Superior temporal gyrus (tissue), 1 donor: ENCODE results near the gene CAMK2D.

Source experiments
- DNase-seq: peaks from one replicate; pipeline ENCODE4 v3.0.0-alpha.2; 2016; ENCODE audit errors: extremely low spot score

Gene CAMK2D

DNA sequence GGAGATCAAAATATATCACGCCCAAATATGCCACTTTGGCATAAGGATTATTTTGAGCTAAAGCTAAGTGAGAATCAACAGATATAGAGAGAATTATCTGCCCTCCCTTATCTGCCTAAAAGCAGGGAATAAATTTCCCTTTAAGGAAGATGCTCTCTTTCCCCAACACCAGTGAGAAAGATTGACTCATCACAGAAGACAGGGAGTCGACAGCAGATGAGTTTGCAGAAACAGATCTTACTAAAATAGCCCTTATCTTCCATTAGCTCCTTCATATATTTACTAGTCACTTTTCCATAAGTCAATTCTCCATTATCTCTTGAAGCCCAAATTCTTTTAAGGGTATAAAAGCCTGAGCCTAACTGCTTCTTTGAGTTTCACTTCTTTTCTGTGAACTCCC, 156.6 kb downstream of the CAMK2D start:
- DNase-seq, result no peak

DNA sequence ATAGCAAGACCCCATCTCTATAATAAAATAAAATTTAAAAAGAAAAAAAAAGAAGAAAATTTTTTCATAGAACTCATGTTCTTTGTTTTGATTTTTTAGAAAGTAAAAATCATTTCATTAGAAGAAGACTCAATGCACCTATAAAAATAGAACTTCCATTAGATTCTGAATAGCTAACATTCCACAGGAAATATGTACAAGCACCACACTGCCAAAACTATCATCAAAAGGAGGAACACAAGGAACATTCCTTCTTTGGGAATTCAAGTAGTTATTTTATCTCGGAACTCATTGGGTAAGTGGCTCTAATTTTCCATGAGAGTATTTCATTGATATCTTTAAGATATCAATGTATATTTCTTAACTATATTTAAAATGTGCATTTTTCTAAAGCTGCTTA, 157.6 kb downstream of the CAMK2D start:
- no peak for DNase-seq

GRCh38 chr4:113602646-113603228, 158.8 kb downstream of the CAMK2D start:
- no peak for DNase-seq

- no peak for DNase-seq
These were observed 159.9 kb downstream of the CAMK2D start for GRCh38 chr4:113601636-113602035.

- no peak for DNase-seq
These were observed 165.1 kb downstream of the CAMK2D start for GRCh38 chr4:113596396-113596795.

DNA sequence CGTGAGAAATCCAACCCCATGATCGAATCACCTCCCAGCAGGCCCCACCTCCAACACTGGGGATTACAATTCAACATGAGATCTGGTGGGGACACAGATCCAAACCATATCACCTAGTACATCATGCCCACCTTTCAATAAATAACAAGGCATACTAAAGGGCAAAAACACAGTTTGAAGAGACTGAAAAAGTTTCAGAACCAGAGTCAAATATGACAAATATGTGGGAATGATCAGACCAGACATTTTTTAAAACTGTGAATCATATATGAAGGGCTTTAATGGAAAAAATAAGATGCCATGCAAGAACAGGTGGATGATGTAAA, 167.3 kb downstream of the CAMK2D start:
- no peak for DNase-seq

DNA sequence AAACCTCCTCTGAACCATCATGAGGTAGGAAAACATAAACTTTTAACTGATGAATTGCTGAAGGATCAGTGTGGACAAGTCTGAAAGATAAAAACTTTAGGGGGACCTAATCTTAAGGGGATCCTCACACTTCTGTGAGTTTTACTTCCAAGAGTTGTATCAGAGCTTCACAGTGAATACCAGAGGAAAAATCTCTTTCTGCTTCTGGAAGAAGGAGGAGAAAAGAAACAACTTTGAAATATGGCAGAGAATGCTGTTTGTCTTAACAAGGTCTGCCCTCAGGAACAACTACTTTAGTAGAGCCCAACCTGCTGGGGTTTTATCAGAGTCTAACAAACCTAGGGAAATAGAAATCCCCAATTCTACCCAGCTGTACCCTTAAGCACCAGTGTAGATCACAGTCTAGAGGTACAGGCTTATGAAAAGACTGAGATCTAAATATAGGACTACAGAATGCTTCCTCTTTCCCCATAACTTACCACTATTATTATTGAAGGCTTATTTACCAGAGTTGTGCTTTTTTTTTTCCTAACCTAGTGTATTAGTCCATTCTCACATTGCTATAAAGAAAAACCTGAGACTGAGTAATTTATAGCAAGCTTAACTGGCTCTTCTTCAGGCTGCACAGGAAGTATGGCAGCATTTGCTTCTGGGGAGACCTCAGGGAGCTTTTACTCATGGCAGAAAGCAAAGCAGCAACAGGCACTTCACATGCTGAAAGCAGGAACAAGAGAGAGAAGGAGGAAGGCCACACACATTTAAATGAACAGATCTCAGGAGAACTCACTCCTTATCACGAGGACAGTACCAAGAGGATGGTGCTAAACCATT, 167.9 kb downstream of the CAMK2D start:
- no peak for DNase-seq

DNA sequence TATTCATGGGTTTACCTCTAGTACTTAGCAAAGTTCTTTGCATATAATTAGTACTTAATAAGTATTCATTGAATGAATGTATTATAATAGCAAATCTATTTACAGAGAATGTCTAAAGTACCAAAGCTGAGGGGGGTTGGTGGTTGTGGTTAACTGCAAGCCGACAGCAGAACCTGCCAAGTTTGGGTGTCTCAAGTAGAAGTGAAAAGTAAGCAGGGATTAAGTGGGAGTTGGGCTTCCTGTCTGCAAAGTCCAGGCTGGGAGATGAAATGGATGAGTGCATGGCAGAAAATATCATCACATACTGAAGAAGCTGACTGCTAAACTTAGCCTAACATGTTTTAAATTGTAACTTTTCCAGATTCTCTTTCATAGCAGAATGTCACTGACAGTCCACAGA, 169.6 kb downstream of the CAMK2D start:
- DNase-seq, result no peak

DNA sequence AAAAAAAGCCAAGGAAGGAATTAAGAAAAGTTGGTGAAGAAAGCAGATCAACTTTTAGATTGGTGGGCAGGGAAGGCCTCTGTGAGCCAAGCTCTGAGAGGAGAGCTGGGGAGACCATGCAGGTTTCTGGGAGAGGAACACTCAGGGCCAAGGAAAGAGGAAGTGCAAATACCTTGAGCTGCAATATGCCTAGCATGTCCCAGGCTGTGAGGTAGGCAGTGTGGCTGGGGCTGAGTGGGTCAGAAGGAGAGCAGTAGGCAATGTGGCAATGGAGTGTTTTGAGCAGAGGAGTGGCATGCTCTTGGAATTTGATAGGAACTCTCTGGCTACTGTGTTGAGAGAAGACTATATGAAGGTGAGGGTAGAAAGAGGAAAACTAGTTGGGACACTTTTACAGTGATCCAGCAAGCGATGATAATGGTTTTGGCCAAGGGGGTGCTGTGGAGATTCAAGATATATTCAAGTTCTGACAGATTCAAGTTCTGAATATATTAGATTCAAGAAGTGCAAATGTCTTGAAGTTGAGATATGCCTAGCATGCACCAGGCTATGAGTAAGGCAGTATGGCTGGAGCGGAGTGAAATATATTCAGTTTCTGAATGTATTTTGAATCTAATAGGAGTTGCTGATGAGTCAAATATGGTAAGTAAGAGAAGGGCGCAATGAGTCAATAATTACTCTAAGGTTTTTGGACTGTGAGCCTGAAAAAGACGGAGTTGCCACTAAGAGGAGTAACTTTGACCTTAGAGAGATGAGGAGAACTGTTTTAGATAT, 172.5 kb downstream of the CAMK2D start:
- no peak for DNase-seq

- DNase-seq, result no peak
These were observed 173.8 kb downstream of the CAMK2D start for GRCh38 chr4:113587640-113588275.

DNA sequence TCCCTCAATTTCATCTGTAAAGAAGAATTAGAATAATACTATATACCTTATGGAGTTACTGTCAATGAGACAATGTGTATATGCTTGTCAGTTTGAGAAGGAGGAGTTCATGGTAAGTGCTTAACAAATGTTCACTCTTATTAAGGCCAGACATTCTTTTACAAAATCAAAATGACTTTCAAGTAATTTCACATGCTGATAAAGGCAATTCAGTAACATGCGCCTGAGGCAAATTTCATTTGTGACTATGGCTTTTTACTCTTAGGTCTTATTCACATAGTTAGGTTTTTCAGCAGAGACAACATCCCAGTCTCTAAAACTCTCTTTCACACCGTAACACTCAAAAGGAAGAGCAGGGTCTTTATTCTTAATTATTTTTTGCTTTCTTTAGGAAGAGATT, 174.4 kb downstream of the CAMK2D start:
- DNase-seq, result no peak

- DNase-seq, result no peak
These were observed 175.5 kb downstream of the CAMK2D start for GRCh38 chr4:113586072-113586471.

DNA sequence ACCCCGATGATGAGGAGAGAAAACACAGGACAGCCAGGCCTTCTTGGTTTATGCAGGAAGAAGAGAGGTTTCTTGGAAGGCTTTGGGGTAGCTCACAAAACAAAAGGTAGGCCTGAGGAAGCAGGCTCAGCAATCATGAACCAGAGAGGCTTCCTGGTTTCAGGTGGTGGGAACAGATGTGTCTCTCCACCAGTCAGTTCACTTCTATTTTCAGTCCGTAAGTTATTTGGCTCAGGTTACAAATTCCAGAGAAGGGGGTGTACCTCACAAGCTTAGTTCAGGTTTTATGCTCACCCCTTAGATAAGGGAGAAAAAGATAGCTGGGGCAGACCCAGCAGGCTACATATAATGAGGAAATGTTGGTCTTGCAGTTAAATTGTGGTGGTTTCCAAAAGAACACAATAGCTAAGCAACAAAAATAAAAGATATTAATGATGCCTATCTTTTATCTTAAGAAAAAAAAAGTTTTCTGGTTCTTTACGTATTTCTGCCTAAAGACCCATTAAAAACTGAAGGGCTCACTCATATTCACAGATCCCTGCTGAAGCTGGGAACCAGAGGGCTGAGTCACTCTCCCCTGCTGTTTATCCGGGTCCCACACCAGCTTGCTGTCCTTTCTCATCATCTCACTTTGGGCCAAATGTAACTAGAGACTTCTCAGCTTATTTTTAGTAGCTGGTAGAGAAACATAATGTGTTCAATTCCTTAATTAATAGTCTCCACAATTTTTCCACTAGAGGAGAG, 177.0 kb downstream of the CAMK2D start:
- DNase-seq, result no peak

DNA sequence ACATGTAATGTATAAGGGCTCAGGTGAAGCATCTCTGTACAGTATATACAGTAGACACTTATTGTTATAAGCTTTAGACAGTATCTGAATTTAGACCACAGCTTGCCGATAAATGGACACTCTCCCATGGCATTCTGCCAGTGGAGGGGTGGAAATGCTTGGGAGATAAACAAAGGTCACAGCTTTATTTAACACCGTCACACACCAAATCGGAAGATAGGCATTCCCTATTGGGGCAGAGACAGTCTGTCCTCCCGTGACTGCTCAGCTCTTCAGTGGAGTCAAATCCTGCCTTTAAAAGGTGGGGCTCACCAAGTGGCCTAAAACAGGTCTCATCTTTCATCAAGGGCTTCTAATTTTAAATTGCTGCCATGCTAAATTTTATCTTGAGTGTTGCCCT, 178.8 kb downstream of the CAMK2D start:
- DNase-seq, result no peak

GRCh38 chr4:113579360-113579759, 182.2 kb downstream of the CAMK2D start:
- no peak for DNase-seq

DNA sequence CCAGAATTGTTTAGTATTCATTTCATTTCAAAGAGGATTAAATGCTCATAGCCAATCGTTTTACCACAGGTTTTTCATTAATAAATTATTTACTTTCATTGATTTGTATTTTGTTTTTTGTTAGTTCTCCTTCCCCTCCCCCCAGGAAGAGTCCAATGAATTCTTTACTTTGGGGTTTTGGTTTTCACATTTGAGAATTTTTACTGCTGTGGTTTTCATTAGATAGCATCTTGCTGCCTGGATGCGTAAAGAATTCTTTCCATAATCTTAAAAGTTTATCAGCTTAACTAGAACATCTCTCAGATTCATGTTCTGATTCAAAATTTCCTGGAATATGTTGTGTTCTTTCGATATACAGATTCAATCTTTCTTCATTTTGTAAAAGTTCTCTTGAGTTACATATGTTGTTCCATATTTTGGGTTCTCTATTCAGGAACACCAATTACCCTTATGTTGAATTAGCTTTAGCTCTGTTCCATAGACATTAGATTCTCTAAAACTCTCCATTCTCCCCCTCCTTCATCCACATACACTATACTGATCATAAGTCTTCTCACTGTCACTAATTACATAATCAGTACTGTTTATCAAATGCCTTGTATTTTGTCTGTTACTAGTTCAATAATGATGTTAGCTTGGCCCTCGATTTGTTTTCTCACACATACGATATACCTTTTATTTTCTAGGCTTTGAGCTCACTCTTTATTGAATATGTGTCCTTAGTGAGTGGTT, 184.4 kb downstream of the CAMK2D start:
- DNase-seq, result no peak

DNA sequence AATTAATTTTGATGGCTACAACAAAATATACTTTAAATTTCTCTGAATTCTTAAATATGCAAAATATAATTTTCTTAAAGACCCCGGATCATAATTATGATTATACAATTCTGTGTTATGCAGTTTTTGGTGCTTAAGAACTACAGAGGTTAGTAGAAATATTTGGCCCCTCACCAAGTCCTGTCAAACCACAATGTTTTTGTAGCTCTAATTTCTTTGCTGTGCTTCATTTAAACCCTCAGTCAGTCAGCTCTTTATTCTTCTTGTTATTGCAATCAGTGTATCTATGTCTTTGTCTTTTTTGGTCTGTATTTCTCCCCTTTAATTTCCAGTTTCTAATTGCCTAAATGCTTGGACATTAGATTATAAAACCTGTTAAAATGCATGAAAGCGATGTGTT, 186.1 kb downstream of the CAMK2D start:
- no peak for DNase-seq

- DNase-seq, result peak; percentile 43
These were observed 186.9 kb downstream of the CAMK2D start for GRCh38 chr4:113574636-113575103.

DNA sequence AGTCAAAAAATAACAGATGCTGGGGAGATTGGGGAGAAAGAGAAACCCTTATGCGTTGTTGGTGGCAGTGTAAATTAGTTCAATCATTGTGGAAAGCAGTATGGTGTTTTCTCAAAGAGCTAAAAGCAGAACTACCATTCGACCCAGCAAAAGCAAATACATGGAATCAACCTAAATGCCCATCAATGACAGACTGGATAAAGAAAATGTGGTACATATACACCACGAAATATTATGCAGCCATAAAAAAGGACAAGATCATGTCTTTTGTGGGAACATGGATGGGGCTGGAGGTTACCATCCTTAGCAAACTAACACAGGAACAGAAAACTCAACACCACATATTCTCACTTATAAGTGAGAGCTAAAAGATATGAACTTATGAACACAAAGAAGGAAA, 188.9 kb downstream of the CAMK2D start:
- DNase-seq, result no peak

DNA sequence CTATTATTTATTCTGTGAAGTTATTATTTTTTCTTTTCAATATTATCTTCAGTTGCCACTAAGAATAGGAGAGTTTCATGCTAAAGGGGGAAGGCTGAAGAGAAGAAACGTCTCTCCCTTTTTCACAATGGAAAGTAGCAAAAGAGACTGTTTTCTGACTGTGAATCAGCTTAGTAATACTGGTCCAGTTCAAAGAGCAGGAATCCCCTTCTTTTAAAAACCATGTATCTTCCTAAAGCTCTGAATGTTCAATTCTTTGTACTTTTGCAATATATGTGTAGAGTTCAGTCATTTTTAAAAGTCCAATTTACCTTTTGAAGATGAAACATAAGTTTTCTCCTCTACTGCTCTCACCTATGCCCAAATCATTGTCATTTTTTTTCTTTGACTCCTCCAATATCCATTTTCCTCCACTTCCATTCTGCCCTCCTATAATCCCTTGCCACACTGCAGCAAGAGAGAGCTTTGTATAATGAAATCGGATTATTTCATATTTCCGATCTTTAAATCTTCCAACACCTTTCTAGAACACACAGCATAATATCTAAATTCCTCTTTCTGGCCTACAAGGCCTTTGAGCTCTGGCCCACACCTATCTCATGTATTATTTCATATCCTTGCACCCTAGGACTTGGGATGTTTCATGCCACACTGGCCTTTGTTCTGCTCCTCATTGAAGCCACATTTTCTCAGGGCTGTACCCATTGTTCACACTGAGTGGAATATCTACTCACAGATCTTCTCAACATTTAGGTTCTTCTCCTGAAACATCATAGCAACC, 195.3 kb downstream of the CAMK2D start:
- no peak for DNase-seq
